Endometrial microvascular endothelial cells (primary cell): Measurements from ENCODE around the gene CNST. TPM values are rescaled to one million over a fixed set of nuclear protein-coding genes. Genes with fewer than 3 reads are reported as not detected.
"Not testable (repeated sequence)": the region's sequence is repeated elsewhere in the genome, so short reads cannot be mapped to it uniquely, and the experiment has no call there.

Experiments used
- in situ Hi-C: cut with HindIII; loops from 2 replicates; pipeline ENCODE4 v1.10.0; 2017; ENCODE audit warnings: low sequenced_read_pairs, low pct_unique_long_range_greater_than_20kb; ENCODE audit errors: inconsistent ontology term
- total RNA-seq: library from RNA; depleted of rRNA; stranded (reverse); fragments of >200 nt; gene quantifications from one replicate; pipeline ENCODE4 v1.2.3, GENCODE V29; 2015; ENCODE audit errors: inconsistent ontology term

Gene CNST
- total RNA-seq, 1 donor from 2014 or later: 20.3 TPM

- in situ Hi-C loops: no loop called here
These were observed 123.8 kb downstream of the CNST start for GRCh38 chr1:246690100-246690499.

- in situ Hi-C loops: no loop called here
These were observed 125.6 kb downstream of the CNST start for GRCh38 chr1:246691622-246692495.

- in situ Hi-C loops: not testable (repeated sequence)
These were observed 128.1 kb downstream of the CNST start for GRCh38 chr1:246694213-246694895.

- in situ Hi-C loops: no loop called here
These were observed 128.9 kb downstream of the CNST start for GRCh38 chr1:246695136-246695535.

- in situ Hi-C loops: no loop called here
These were observed 129.4 kb downstream of the CNST start for GRCh38 chr1:246695666-246696065.

- in situ Hi-C loops: no loop called here
These were observed 132.3 kb downstream of the CNST start for GRCh38 chr1:246698466-246699094.

- in situ Hi-C loops: no loop called here
These were observed 133.0 kb downstream of the CNST start for GRCh38 chr1:246699095-246699735.

GRCh38 chr1:246703581-246703980, 137.3 kb downstream of the CNST start:
- in situ Hi-C loops: no loop called here

GRCh38 chr1:246705368-246705767, 139.1 kb downstream of the CNST start:
- in situ Hi-C loops: no loop called here

- in situ Hi-C loops: no loop called here
These were observed 141.9 kb downstream of the CNST start for GRCh38 chr1:246708166-246708565.

- in situ Hi-C loops: no loop called here
These were observed 142.9 kb downstream of the CNST start for GRCh38 chr1:246709196-246709595.

GRCh38 chr1:246709835-246710234, 143.6 kb downstream of the CNST start:
- in situ Hi-C loops: no loop called here

- in situ Hi-C loops: no loop called here
These were observed 145.3 kb downstream of the CNST start for GRCh38 chr1:246711548-246712003.

- in situ Hi-C loops: not testable (repeated sequence)
These were observed 146.2 kb downstream of the CNST start for GRCh38 chr1:246712428-246712827.

Other genes starting within 250 kb of the CNST start
- 16.6 TPM for gene SMYD3, start 59.2 kb upstream of the CNST start, total RNA-seq
- gene TFB2M, start 195 bp upstream of the CNST start, total RNA-seq: 25.8 TPM
- 48.8 TPM for gene SCCPDH, start 158.0 kb downstream of the CNST start, total RNA-seq